A549 (cell line): ENCODE measurements around the gene BACE1.

Source experiments
- BHLHE40 ChIP-seq: IDR thresholded peaks from 2 replicates; pipeline ENCODE4 v1.6.1; 2012; ENCODE audit warnings: low read depth, low read length, inconsistent platforms
- CBX2 ChIP-seq: fragments of 200-600 bp; sonication (generic); IDR thresholded peaks from 2 replicates; pipeline ENCODE4 v1.6.1; 2016; ENCODE audit warnings: low read depth, mild to moderate bottlenecking, borderline replicate concordance
- EP300 ChIP-seq, 2 experiments: fragments of >200 bp; sonication (Bioruptor Twin); formaldehyde crosslinking; IDR thresholded peaks; 2 replicates in 1 of 2; 3 replicates in 1 of 2; pipeline ENCODE4 v1.6.1; 2016 to 2017
- FOSL2 ChIP-seq, 2 experiments: fragments of 450-650 bp in 1 of 2; fragments of >200 bp in 1 of 2; sonication (Bioruptor Twin) in 1 of 2; formaldehyde crosslinking; IDR thresholded peaks; 2 replicates each; pipeline versions ENCODE4 v1.5.0 to v1.6.1; 2016 to 2020; ENCODE audit warnings: mild to moderate bottlenecking in 1 of 2, moderate library complexity in 1 of 2
- GATA3 ChIP-seq: IDR thresholded peaks from 2 replicates; pipeline ENCODE4 v1.6.1; 2012; ENCODE audit warnings: borderline replicate concordance
- JUN ChIP-seq, 2 experiments: fragments of >200 bp; sonication (Bioruptor Twin); formaldehyde crosslinking; IDR thresholded peaks; 2 replicates in 1 of 2; 3 replicates in 1 of 2; pipeline ENCODE4 v1.6.1; 2016 to 2017
- JUNB ChIP-seq: fragments of >200 bp; sonication (Bioruptor Twin); formaldehyde crosslinking; IDR thresholded peaks from 2 replicates; pipeline ENCODE4 v1.6.1; 2016
- POLR2A ChIP-seq: IDR thresholded peaks from 2 replicates; pipeline ENCODE4 v1.6.1; 2012; ENCODE audit warnings: mild to moderate bottlenecking, low read length
- POLR2AphosphoS2 ChIP-seq: conservative IDR thresholded peaks from 2 replicates; pipeline ENCODE4 v1.6.1; 2012; ENCODE audit warnings: low read length, improper control_type of control experiment, inconsistent platforms
- RAD21 ChIP-seq, 2 experiments: fragments of >200 bp in 1 of 2; sonication (Bioruptor Twin) in 1 of 2; formaldehyde crosslinking in 1 of 2; IDR thresholded peaks in 1 of 2; conservative IDR thresholded peaks in 1 of 2; 2 replicates in 1 of 2; 3 replicates in 1 of 2; pipeline ENCODE4 v1.6.1; 2012 to 2018; ENCODE audit warnings: inconsistent platforms in 1 of 2
- TF ChIP-seq, protein P1 (sequence below): fragments of >200 bp; sonication (Bioruptor Twin); formaldehyde crosslinking; IDR thresholded peaks from 3 replicates; pipeline ENCODE4 v1.5.1; 2016
- TF ChIP-seq, protein P2 (sequence below): fragments of 150-350 bp; IDR thresholded peaks from 2 replicates; pipeline ENCODE4 v1.6.1; 2014; ENCODE audit warnings: low read depth, mild to moderate bottlenecking, low read length
- TF ChIP-seq, protein P3 (sequence below): fragments of >200 bp; sonication (Bioruptor Twin); formaldehyde crosslinking; IDR thresholded peaks from 3 replicates; pipeline ENCODE4 v1.6.1; 2016

DNA sequence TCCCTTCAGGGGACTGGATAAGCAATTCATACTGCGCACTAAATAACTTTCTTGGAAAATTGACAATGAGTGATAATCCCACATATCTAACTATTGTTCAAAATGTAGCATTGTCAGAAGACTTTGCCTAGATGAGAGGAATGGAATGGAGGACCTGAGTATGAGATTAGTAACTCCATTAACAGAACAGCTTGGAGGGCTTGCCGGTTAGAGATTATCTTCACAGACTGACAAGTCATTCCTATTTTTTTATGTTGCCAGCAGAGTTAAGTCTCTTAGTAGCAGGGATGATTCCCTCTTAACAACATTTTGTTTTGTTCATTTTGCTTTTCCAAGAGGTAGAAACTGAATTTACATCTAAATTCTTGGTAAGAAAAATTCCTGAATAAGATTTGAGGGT lies 32.0 kb downstream of the BACE1 start:
- TF ChIP-seq POLR2AphosphoS2: no peak
- no peak for TF ChIP-seq JUN (IDR thresholded peaks at IDR 0.05)
- TF ChIP-seq, protein P1, sequence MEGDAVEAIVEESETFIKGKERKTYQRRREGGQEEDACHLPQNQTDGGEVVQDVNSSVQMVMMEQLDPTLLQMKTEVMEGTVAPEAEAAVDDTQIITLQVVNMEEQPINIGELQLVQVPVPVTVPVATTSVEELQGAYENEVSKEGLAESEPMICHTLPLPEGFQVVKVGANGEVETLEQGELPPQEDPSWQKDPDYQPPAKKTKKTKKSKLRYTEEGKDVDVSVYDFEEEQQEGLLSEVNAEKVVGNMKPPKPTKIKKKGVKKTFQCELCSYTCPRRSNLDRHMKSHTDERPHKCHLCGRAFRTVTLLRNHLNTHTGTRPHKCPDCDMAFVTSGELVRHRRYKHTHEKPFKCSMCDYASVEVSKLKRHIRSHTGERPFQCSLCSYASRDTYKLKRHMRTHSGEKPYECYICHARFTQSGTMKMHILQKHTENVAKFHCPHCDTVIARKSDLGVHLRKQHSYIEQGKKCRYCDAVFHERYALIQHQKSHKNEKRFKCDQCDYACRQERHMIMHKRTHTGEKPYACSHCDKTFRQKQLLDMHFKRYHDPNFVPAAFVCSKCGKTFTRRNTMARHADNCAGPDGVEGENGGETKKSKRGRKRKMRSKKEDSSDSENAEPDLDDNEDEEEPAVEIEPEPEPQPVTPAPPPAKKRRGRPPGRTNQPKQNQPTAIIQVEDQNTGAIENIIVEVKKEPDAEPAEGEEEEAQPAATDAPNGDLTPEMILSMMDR: no peak
- no peak for TF ChIP-seq EP300 (IDR thresholded peaks at IDR 0.05)
- no peak for TF ChIP-seq RAD21 (conservative IDR thresholded peaks at IDR 0.05 in 1 of 2, IDR thresholded peaks at IDR 0.05 in 1 of 2)
- no peak for TF ChIP-seq POLR2A
- TF ChIP-seq, protein P2, sequence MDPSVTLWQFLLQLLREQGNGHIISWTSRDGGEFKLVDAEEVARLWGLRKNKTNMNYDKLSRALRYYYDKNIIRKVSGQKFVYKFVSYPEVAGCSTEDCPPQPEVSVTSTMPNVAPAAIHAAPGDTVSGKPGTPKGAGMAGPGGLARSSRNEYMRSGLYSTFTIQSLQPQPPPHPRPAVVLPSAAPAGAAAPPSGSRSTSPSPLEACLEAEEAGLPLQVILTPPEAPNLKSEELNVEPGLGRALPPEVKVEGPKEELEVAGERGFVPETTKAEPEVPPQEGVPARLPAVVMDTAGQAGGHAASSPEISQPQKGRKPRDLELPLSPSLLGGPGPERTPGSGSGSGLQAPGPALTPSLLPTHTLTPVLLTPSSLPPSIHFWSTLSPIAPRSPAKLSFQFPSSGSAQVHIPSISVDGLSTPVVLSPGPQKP: no peak
- TF ChIP-seq BHLHE40: no peak
- no peak for TF ChIP-seq GATA3
- TF ChIP-seq, protein P3, sequence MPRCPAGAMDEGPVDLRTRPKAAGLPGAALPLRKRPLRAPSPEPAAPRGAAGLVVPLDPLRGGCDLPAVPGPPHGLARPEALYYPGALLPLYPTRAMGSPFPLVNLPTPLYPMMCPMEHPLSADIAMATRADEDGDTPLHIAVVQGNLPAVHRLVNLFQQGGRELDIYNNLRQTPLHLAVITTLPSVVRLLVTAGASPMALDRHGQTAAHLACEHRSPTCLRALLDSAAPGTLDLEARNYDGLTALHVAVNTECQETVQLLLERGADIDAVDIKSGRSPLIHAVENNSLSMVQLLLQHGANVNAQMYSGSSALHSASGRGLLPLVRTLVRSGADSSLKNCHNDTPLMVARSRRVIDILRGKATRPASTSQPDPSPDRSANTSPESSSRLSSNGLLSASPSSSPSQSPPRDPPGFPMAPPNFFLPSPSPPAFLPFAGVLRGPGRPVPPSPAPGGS: no peak
- no peak for TF ChIP-seq CBX2
- TF ChIP-seq JUNB: no peak
- TF ChIP-seq FOSL2 (IDR thresholded peaks at IDR 0.05): no peak
- no peak for TF ChIP-seq FOSL2 (CRISPR knock-in tag; IDR thresholded peaks at IDR 0.05)
